GM12878 (cell line): ENCODE results near the gene ADAM19. TPM values are rescaled to one million over a fixed set of nuclear protein-coding genes. Genes with fewer than 3 reads are reported as not detected.

Source experiments
- CBX3 ChIP-seq: fragments of 200-600 bp; sonication (generic); IDR thresholded peaks from 2 replicates; pipeline ENCODE4 v1.6.1; 2016; ENCODE audit warnings: low read depth, borderline replicate concordance
- CTCF ChIP-seq, 3 experiments: IDR thresholded peaks in 2 of 3; conservative IDR thresholded peaks in 1 of 3; 2 replicates each; pipeline ENCODE4 v1.5.1; 2011; ENCODE audit warnings: low read depth in 3 of 3, low read length in 3 of 3, mild to moderate bottlenecking in 3 of 3, control low read depth in 2 of 3, moderate library complexity in 2 of 3, inconsistent platforms in 1 of 3, mixed read lengths in 1 of 3; ENCODE audit not compliant: control insufficient read depth in 2 of 3, insufficient read depth in 1 of 3; ENCODE audit errors: extremely low read depth in 1 of 3
- DPF2 ChIP-seq: fragments of 450-650 bp; IDR thresholded peaks from 2 replicates; pipeline ENCODE4 v1.6.1; 2017; ENCODE audit warnings: mild to moderate bottlenecking
- FOXM1 ChIP-seq: IDR thresholded peaks from 2 replicates; pipeline ENCODE4 v1.6.1; 2012; ENCODE audit warnings: low read depth, mild to moderate bottlenecking, inconsistent platforms, low read length, moderate library complexity
- IRF3 ChIP-seq: fragments of 450-650 bp; IDR thresholded peaks from 2 replicates; pipeline ENCODE4 v1.6.1; 2014; ENCODE audit warnings: mild to moderate bottlenecking
- JUNB ChIP-seq: IDR thresholded peaks from 2 replicates; pipeline ENCODE4 v1.6.1; 2016; ENCODE audit warnings: antibody characterized with exemption, mild to moderate bottlenecking
- KAT2A ChIP-seq: conservative IDR thresholded peaks from 2 replicates; pipeline ENCODE4 v1.6.1; 2011; ENCODE audit warnings: low read depth, low read length; ENCODE audit not compliant: control insufficient read depth
- MLLT1 ChIP-seq: fragments of 450-650 bp; IDR thresholded peaks from 2 replicates; pipeline ENCODE4 v1.6.1; 2016; ENCODE audit warnings: mild to moderate bottlenecking
- NFYB ChIP-seq: IDR thresholded peaks from 2 replicates; pipeline ENCODE4 v1.6.1; 2011; ENCODE audit warnings: low read depth, mild to moderate bottlenecking, low read length, improper control_type of control experiment, moderate library complexity; ENCODE audit not compliant: insufficient read depth
- NRF1 ChIP-seq: conservative IDR thresholded peaks from 2 replicates; pipeline ENCODE4 v1.6.1; 2011; ENCODE audit warnings: mild to moderate bottlenecking, low read depth, low read length, improper control_type of control experiment
- POLR2A ChIP-seq: IDR thresholded peaks from 2 replicates; pipeline ENCODE4 v1.6.1; 2011; ENCODE audit warnings: low read depth, mild to moderate bottlenecking, low read length
- SUZ12 ChIP-seq: fragments of 200-600 bp; sonication (generic); IDR thresholded peaks from one replicate; pipeline ENCODE4 v1.6.1; 2018; ENCODE audit warnings: antibody characterized with exemption, mild to moderate bottlenecking; ENCODE audit not compliant: unreplicated experiment
- TCF12 ChIP-seq: IDR thresholded peaks from 2 replicates; pipeline ENCODE4 v1.6.1; 2011; ENCODE audit warnings: low read depth, mild to moderate bottlenecking, low read length
- ZBTB40 ChIP-seq: fragments of 450-650 bp; IDR thresholded peaks from 2 replicates; pipeline ENCODE4 v1.6.1; 2016; ENCODE audit warnings: mild to moderate bottlenecking, moderate library complexity, borderline replicate concordance
- polyA plus RNA-seq, 11 experiments: library from polyadenylated mRNA; depleted of rRNA in 4 of 11; unstranded in 6 of 11; stranded (reverse) in 5 of 11; fragments of >200 nt; fragmentation: Nextera tagmentation in 4 of 11; fragmentation: Illumina TruSeq in 1 of 11; extraction: Ambion mirVana in 4 of 11; extraction: Trizol in 1 of 11; gene quantifications; 1 replicate in 1 of 11; 2 replicates in 10 of 11; pipeline versions ENCODE4 v1.2.1 to v1.2.3, GENCODE V29; 2011 to 2016; ENCODE audit warnings: inconsistent platforms in 2 of 11, missing spikeins in 2 of 11, low read depth in 1 of 11
- total RNA-seq, 4 experiments: library from RNA; depleted of rRNA in 3 of 4; stranded (reverse); fragments of >200 nt in 3 of 4; fragmentation: Illumina TruSeq in 1 of 4; extraction: Trizol in 1 of 4; gene quantifications; 2 replicates each; pipeline versions ENCODE4 v1.2.1 to v1.2.3, GENCODE V29; 2013 to 2021
- TF ChIP-seq, protein P1 (sequence below): fragments of 450-650 bp; IDR thresholded peaks from 2 replicates; pipeline ENCODE4 v1.6.1; 2017; ENCODE audit warnings: mild to moderate bottlenecking, moderate library complexity
- TF ChIP-seq, protein P2 (sequence below): IDR thresholded peaks from 2 replicates; pipeline ENCODE4 v1.6.1; 2011; ENCODE audit warnings: low read depth, mild to moderate bottlenecking, low read length, moderate library complexity, borderline replicate concordance; ENCODE audit errors: extremely low read depth

The ADAM19 gene
- total and polyA plus RNA-seq, 10 of the 15 experiments (the other 5 are each of a cell fraction or from before 2014, with no cell fraction given) = 16.0 to 92.8 (median 44.7) TPM

GRCh38 chr5:157502143-157502647, 73.4 kb downstream of the ADAM19 start (continued):
- TF ChIP-seq DPF2 (peak; percentile 91), JUNB (peak; percentile 58), ZBTB40 (no peak), IRF3 (no peak), CTCF (IDR thresholded peaks at IDR 0.05 in 2 of 3, conservative IDR thresholded peaks at IDR 0.05 in 1 of 3; ENCODE audit: control insufficient read depth in 2 of 3, extremely low read depth in 1 of 3, insufficient read depth in 1 of 3, low read depth in 3 of 3, low read length in 3 of 3) (no peak), NRF1 (no peak), FOXM1 (peak; percentile 86), NFYB (no peak), KAT2A (no peak), SUZ12 (no peak), POLR2A (no peak), MLLT1 (peak; percentile 52; the same call in 1 of the 2 replicates), CBX3 (no peak), TCF12 (peak; percentile 64; the same call in 1 of the 2 replicates)
- TF ChIP-seq, protein P1, sequence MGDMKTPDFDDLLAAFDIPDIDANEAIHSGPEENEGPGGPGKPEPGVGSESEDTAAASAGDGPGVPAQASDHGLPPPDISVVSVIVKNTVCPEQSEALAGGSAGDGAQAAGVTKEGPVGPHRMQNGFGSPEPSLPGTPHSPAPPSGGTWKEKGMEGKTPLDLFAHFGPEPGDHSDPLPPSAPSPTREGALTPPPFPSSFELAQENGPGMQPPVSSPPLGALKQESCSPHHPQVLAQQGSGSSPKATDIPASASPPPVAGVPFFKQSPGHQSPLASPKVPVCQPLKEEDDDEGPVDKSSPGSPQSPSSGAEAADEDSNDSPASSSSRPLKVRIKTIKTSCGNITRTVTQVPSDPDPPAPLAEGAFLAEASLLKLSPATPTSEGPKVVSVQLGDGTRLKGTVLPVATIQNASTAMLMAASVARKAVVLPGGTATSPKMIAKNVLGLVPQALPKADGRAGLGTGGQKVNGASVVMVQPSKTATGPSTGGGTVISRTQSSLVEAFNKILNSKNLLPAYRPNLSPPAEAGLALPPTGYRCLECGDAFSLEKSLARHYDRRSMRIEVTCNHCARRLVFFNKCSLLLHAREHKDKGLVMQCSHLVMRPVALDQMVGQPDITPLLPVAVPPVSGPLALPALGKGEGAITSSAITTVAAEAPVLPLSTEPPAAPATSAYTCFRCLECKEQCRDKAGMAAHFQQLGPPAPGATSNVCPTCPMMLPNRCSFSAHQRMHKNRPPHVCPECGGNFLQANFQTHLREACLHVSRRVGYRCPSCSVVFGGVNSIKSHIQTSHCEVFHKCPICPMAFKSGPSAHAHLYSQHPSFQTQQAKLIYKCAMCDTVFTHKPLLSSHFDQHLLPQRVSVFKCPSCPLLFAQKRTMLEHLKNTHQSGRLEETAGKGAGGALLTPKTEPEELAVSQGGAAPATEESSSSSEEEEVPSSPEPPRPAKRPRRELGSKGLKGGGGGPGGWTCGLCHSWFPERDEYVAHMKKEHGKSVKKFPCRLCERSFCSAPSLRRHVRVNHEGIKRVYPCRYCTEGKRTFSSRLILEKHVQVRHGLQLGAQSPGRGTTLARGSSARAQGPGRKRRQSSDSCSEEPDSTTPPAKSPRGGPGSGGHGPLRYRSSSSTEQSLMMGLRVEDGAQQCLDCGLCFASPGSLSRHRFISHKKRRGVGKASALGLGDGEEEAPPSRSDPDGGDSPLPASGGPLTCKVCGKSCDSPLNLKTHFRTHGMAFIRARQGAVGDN = peak; percentile 56
- TF ChIP-seq, protein P2, sequence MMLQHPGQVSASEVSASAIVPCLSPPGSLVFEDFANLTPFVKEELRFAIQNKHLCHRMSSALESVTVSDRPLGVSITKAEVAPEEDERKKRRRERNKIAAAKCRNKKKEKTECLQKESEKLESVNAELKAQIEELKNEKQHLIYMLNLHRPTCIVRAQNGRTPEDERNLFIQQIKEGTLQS = no peak
